Lower lobe of right lung (tissue), 2 donors: Measurements from ENCODE around the gene ZXDA. TPM values are rescaled to one million over a fixed set of nuclear protein-coding genes. Genes with fewer than 3 reads are reported as not detected.

Experiments
- ATAC-seq, 2 donors: fragments of 200-7000 bp; cut with Tn5 transposase; one replicate each; pipeline ENCODE4 v1.9.1; 2020 to 2022; ENCODE audit warnings: mild to moderate bottlenecking in 2 of 2, moderate library complexity in 2 of 2
- DNase-seq: peaks from one replicate; pipeline ENCODE4 v3.0.0-alpha.2; 2020
- H3K27ac ChIP-seq: fragments of 200-600 bp; one replicate; pipeline ENCODE4 v1.8.0; 2022
- H3K27me3 ChIP-seq: fragments of 200-600 bp; one replicate; pipeline ENCODE4 v1.8.0; 2022; ENCODE audit warnings: low read depth
- H3K36me3 ChIP-seq: fragments of 200-600 bp; one replicate; pipeline ENCODE4 v1.8.0; 2022; ENCODE audit warnings: mild to moderate bottlenecking
- H3K4me1 ChIP-seq: fragments of 200-600 bp; one replicate; pipeline ENCODE4 v1.8.0; 2022
- H3K4me3 ChIP-seq: fragments of 200-600 bp; one replicate; pipeline ENCODE4 v1.8.0; 2022; ENCODE audit warnings: mild to moderate bottlenecking
- H3K9me3 ChIP-seq: fragments of 200-600 bp; one replicate; pipeline ENCODE4 v1.8.0; 2022
- intact Hi-C: fragments of 100-400 bp; cut with DNase I; formaldehyde crosslinking; loops from one replicate; pipeline ENCODE4 v1.11.0; 2022
- total RNA-seq: library from RNA; stranded (reverse); fragmentation: NEBNext Ultra II Directional; extraction: Animal tissue kit (Norgen Biotek cat#: 25700); gene quantifications from one replicate; pipeline ENCODE4 v1.2.1, GENCODE V29; 2021
- TF ChIP-seq, protein P1 (sequence below): fragments of 200-600 bp; IDR thresholded peaks from one replicate; pipeline ENCODE4 v1.8.0; 2022; ENCODE audit warnings: antibody characterized with exemption, mild to moderate bottlenecking
- donor health status: DM: no; HTN: yes; CAD: no; lungs with severe emphysema.

ZXDA gene
- total RNA-seq, 1 donor from 2014 or later = 4.6 TPM

- no peaks in the 10 kb centered on the region for H3K9me3 ChIP-seq
- no peak overlapping the region for H3K27ac ChIP-seq
- TF ChIP-seq, protein P1, sequence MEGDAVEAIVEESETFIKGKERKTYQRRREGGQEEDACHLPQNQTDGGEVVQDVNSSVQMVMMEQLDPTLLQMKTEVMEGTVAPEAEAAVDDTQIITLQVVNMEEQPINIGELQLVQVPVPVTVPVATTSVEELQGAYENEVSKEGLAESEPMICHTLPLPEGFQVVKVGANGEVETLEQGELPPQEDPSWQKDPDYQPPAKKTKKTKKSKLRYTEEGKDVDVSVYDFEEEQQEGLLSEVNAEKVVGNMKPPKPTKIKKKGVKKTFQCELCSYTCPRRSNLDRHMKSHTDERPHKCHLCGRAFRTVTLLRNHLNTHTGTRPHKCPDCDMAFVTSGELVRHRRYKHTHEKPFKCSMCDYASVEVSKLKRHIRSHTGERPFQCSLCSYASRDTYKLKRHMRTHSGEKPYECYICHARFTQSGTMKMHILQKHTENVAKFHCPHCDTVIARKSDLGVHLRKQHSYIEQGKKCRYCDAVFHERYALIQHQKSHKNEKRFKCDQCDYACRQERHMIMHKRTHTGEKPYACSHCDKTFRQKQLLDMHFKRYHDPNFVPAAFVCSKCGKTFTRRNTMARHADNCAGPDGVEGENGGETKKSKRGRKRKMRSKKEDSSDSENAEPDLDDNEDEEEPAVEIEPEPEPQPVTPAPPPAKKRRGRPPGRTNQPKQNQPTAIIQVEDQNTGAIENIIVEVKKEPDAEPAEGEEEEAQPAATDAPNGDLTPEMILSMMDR = no peak
- intact Hi-C loops = no loop called here
- no peak for DNase-seq
- no peak overlapping the region for H3K4me3 ChIP-seq
- H3K27me3 ChIP-seq = no peaks in the 10 kb centered on the region
- H3K36me3 ChIP-seq = no peaks in the 10 kb centered on the region
- ATAC-seq = peak in 1 of 2 donors; percentile 24
- peaks cover 6% of the 10 kb centered on the region for H3K4me1 ChIP-seq
Measured at GRCh38 chrX:57900975-57901374, 9.3 kb downstream of the ZXDA start.

GRCh38 chrX:57899906-57900305, 10.4 kb downstream of the ZXDA start:
- DNase-seq = no peak
- intact Hi-C loops = no loop called here
- no peak overlapping the region for H3K4me3 ChIP-seq
- no peaks in the 10 kb centered on the region for H3K9me3 ChIP-seq
- TF ChIP-seq, protein P1 = no peak
- no peak overlapping the region for H3K27ac ChIP-seq
- H3K36me3 ChIP-seq = no peaks in the 10 kb centered on the region
- H3K4me1 ChIP-seq = no peaks in the 10 kb centered on the region
- ATAC-seq = no peak
- no peaks in the 10 kb centered on the region for H3K27me3 ChIP-seq

DNA sequence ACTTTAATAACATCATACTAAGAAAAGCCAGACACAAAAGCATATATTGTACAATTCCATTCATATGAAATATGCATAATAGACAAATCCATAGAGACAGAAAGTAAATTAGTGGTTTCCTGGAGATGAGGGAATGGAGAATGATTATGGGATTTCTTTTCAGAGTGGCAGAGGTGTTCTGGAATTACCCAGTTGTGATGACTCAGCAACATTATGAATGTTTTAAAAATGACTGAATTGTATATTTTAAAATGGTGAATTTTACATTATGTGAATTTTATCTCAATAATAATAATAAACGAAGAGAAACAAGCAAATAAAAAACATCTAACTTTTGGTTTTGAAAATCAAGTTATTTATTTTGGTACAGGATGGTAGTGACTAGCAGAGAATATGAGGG, 11.2 kb downstream of the ZXDA start:
- Histone ChIP-seq H3K27me3 (no peaks in the 10 kb centered on the region), H3K27ac (no peak overlapping the region), H3K9me3 (no peaks in the 10 kb centered on the region), H3K4me1 (no peaks in the 10 kb centered on the region), H3K4me3 (no peak overlapping the region), H3K36me3 (no peaks in the 10 kb centered on the region)
- intact Hi-C loops = no loop called here
- DNase-seq (no peak), ATAC-seq (no peak)
- TF ChIP-seq, protein P1 = no peak

DNA sequence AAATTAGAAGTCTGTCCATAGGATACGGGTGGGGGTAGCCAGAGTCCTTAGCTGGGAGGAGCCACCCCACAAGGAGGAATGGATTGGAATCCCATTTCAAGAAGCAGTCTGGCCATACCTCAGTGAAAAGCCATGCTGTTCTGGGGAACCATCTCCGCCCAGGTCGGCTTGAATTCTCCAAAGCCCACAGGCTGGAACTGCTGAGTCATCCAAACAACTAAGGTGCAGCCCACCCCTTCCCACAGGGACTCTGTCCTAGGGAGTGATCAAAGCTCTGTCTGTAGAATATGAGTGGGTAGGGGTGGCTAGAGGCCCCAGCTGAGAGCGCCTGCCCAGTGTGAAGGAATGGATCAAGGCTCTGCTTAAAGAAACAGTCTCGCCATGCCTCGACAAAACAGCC, 38.8 kb downstream of the ZXDA start:
- H3K4me1 ChIP-seq = no peaks in the 10 kb centered on the region
- intact Hi-C loops = no loop called here
- no peaks in the 10 kb centered on the region for H3K27me3 ChIP-seq
- no peak overlapping the region for H3K4me3 ChIP-seq
- TF ChIP-seq, protein P1 = no peak
- H3K27ac ChIP-seq = no peak overlapping the region
- no peaks in the 10 kb centered on the region for H3K9me3 ChIP-seq
- no peaks in the 10 kb centered on the region for H3K36me3 ChIP-seq
- no peak for DNase-seq
- ATAC-seq = no peak

Other genes with a start within 250 kb of the ZXDA start
- gene NLRP2B, start 230.2 kb downstream of the ZXDA start, total RNA-seq = not detected